Midbrain (tissue), 1 donor: ENCODE data around the gene ACTG1.

Experiments used
- DNase-seq: peaks from one replicate; lab custom pipeline; 2025; lab: John Stamatoyannopoulos, UW

The ACTG1 gene

GRCh38 chr17:81498953-81499600, 13.5 kb downstream of the ACTG1 start:
- no peak for DNase-seq

- no peak for DNase-seq
Observed at GRCh38 chr17:81494626-81495377, 17.8 kb downstream of the ACTG1 start.

GRCh38 chr17:81493198-81494038, 19.2 kb downstream of the ACTG1 start:
- no peak for DNase-seq

GRCh38 chr17:81492706-81493105, 19.9 kb downstream of the ACTG1 start:
- DNase-seq = no peak

- no peak for DNase-seq
Observed at GRCh38 chr17:81492202-81492601, 20.4 kb downstream of the ACTG1 start.

GRCh38 chr17:81491761-81492160, 20.8 kb downstream of the ACTG1 start:
- DNase-seq = no peak

GRCh38 chr17:81491181-81491581, 21.4 kb downstream of the ACTG1 start:
- DNase-seq = no peak

GRCh38 chr17:81489998-81490992, 22.3 kb downstream of the ACTG1 start:
- no peak for DNase-seq

GRCh38 chr17:81489012-81489997, 23.3 kb downstream of the ACTG1 start:
- DNase-seq = no peak

- DNase-seq = no peak
Observed at GRCh38 chr17:81488276-81488860, 24.2 kb downstream of the ACTG1 start.

- DNase-seq = peak; percentile 84
Observed at GRCh38 chr17:81487487-81488275, 24.9 kb downstream of the ACTG1 start.

GRCh38 chr17:81487089-81487486, 25.5 kb downstream of the ACTG1 start:
- DNase-seq = no peak

GRCh38 chr17:81486199-81486810, 26.3 kb downstream of the ACTG1 start:
- no peak for DNase-seq

- peak; percentile 84 for DNase-seq
Observed at GRCh38 chr17:81484195-81484979, 28.2 kb downstream of the ACTG1 start.

- no peak for DNase-seq
Observed at GRCh38 chr17:81483862-81484194, 28.8 kb downstream of the ACTG1 start.

GRCh38 chr17:81483085-81483861, 29.3 kb downstream of the ACTG1 start:
- DNase-seq = no peak

GRCh38 chr17:81482673-81483072, 29.9 kb downstream of the ACTG1 start:
- DNase-seq = no peak
